ENCODE results near the gene MYO9A. TPM values are rescaled to one million over a fixed set of nuclear protein-coding genes. Genes with fewer than 3 reads are reported as not detected.
A peak's percentile ranks its signal among the peaks of the same experiment; 100 is the strongest.

MYO9A gene
- total RNA-seq, 1 donor from 2014 or later, result 39.2 TPM

- TF ChIP-seq, protein P1, sequence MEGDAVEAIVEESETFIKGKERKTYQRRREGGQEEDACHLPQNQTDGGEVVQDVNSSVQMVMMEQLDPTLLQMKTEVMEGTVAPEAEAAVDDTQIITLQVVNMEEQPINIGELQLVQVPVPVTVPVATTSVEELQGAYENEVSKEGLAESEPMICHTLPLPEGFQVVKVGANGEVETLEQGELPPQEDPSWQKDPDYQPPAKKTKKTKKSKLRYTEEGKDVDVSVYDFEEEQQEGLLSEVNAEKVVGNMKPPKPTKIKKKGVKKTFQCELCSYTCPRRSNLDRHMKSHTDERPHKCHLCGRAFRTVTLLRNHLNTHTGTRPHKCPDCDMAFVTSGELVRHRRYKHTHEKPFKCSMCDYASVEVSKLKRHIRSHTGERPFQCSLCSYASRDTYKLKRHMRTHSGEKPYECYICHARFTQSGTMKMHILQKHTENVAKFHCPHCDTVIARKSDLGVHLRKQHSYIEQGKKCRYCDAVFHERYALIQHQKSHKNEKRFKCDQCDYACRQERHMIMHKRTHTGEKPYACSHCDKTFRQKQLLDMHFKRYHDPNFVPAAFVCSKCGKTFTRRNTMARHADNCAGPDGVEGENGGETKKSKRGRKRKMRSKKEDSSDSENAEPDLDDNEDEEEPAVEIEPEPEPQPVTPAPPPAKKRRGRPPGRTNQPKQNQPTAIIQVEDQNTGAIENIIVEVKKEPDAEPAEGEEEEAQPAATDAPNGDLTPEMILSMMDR (IDR thresholded peaks at IDR 0.05; ENCODE audit: unreplicated experiment), result no peak
- DNase-seq (ENCODE audit: low spot score), result no peak
- Mint-ChIP-seq H3K27ac (ENCODE audit: unreplicated experiment) (peak overlapping the region; percentile 90), H3K4me3 (ENCODE audit: unreplicated experiment) (no peak overlapping the region), H3K27me3 (ENCODE audit: unreplicated experiment) (peaks cover 2% of the 10 kb centered on the region), H3K36me3 (ENCODE audit: low read depth, unreplicated experiment) (no peaks in the 10 kb centered on the region), H3K4me1 (ENCODE audit: unreplicated experiment) (peaks cover 28% of the 10 kb centered on the region), H3K9me3 (ENCODE audit: unreplicated experiment) (no peaks in the 10 kb centered on the region)
Measured at GRCh38 chr15:71844916-71845315, 273.0 kb downstream of the MYO9A start.

GRCh38 chr15:71841563-71841962 lies 276.4 kb downstream of the MYO9A start:
- Mint-ChIP-seq H3K36me3 (ENCODE audit: low read depth, unreplicated experiment) (no peaks in the 10 kb centered on the region), H3K9me3 (ENCODE audit: unreplicated experiment) (no peaks in the 10 kb centered on the region), H3K4me3 (ENCODE audit: unreplicated experiment) (no peak overlapping the region), H3K27me3 (ENCODE audit: unreplicated experiment) (peaks cover 2% of the 10 kb centered on the region), H3K27ac (ENCODE audit: unreplicated experiment) (no peak overlapping the region), H3K4me1 (ENCODE audit: unreplicated experiment) (peaks cover 24% of the 10 kb centered on the region)
- TF ChIP-seq, protein P1 (IDR thresholded peaks at IDR 0.05; ENCODE audit: unreplicated experiment), result no peak
- DNase-seq (ENCODE audit: low spot score), result no peak

DNA sequence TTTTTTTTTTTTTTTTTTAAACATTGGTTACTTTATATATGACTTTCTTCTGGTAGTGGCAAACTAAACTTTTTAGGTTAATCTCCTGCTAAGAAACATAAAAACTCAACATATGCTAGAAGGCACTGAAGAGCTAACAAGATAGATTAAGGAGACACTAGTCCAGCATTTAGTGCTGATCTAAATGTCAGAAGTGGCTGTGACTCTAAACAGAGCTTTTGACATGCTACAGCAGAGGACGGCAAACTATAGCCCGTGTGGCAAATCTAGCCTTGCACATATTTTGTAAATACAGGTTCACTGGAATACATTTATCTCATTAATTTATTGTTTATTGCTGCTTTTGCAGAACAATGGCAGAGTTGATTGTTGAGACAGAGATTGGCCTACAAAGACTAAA lies 287.0 kb downstream of the MYO9A start:
- Mint-ChIP-seq H3K27ac (ENCODE audit: unreplicated experiment) (no peak overlapping the region), H3K4me1 (ENCODE audit: unreplicated experiment) (peaks cover 5% of the 10 kb centered on the region), H3K4me3 (ENCODE audit: unreplicated experiment) (no peak overlapping the region), H3K27me3 (ENCODE audit: unreplicated experiment) (no peaks in the 10 kb centered on the region), H3K36me3 (ENCODE audit: low read depth, unreplicated experiment) (peaks cover 16% of the 10 kb centered on the region), H3K9me3 (ENCODE audit: unreplicated experiment) (no peaks in the 10 kb centered on the region)
- TF ChIP-seq, protein P1 (IDR thresholded peaks at IDR 0.05; ENCODE audit: unreplicated experiment), result no peak
- no peak for DNase-seq (ENCODE audit: low spot score)

DNA sequence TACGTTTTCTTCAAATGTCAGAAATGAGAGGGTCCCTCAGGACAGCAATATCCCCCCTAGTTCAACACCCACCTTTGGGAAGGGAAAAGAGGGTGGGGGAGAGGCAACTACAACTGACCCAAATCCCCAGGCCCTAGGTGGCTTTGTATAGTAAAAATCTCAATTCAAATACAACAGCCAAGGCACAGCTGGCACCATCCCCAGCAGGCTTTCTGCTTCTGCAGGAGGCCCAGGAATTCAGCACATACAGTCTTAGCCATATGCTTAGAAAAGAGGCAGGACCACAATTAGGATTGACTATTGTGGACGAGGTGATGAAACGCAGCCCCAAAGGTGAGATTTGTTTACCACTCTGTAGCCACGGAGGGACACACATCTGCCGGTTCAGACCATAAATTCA lies 291.8 kb downstream of the MYO9A start:
- Mint-ChIP-seq H3K4me3 (ENCODE audit: unreplicated experiment) (no peak overlapping the region), H3K27me3 (ENCODE audit: unreplicated experiment) (no peaks in the 10 kb centered on the region), H3K9me3 (ENCODE audit: unreplicated experiment) (no peaks in the 10 kb centered on the region), H3K27ac (ENCODE audit: unreplicated experiment) (no peak overlapping the region), H3K4me1 (ENCODE audit: unreplicated experiment) (no peaks in the 10 kb centered on the region), H3K36me3 (ENCODE audit: low read depth, unreplicated experiment) (peaks cover 40% of the 10 kb centered on the region)
- no peak for DNase-seq (ENCODE audit: low spot score)
- TF ChIP-seq, protein P1 (IDR thresholded peaks at IDR 0.05; ENCODE audit: unreplicated experiment), result no peak

GRCh38 chr15:71825021-71825730 lies 292.8 kb downstream of the MYO9A start:
- no peaks in the 10 kb centered on the region for H3K4me1 Mint-ChIP-seq (ENCODE audit: unreplicated experiment)
- peaks cover 47% of the 10 kb centered on the region for H3K36me3 Mint-ChIP-seq (ENCODE audit: low read depth, unreplicated experiment)
- H3K4me3 Mint-ChIP-seq (ENCODE audit: unreplicated experiment), result no peak overlapping the region
- H3K27ac Mint-ChIP-seq (ENCODE audit: unreplicated experiment), result no peak overlapping the region
- H3K9me3 Mint-ChIP-seq (ENCODE audit: unreplicated experiment), result no peaks in the 10 kb centered on the region
- TF ChIP-seq, protein P1 (IDR thresholded peaks at IDR 0.05; ENCODE audit: unreplicated experiment), result no peak
- no peak for DNase-seq (ENCODE audit: low spot score)
- no peaks in the 10 kb centered on the region for H3K27me3 Mint-ChIP-seq (ENCODE audit: unreplicated experiment)

All from endothelial cell (in vitro differentiated cells).